Dendritic cell treated with granulocyte-macrophage colony-stimulating factor and Interleukin-4, amounts not matched to agents 40 ng/mL and 50 ng/mL, for 4 days (primary cell): Measurements from ENCODE around the gene RCOR1.

Experiments
- H3K27ac Mint-ChIP-seq: one replicate; pipeline ENCODE4 v1.8.0; 2022; ENCODE audit warnings: mild to moderate bottlenecking, mixed read lengths
- H3K27me3 Mint-ChIP-seq: one replicate; pipeline ENCODE4 v1.8.0; 2022; ENCODE audit warnings: mild to moderate bottlenecking, mixed read lengths
- H3K36me3 Mint-ChIP-seq: one replicate; pipeline ENCODE4 v1.8.0; 2022; ENCODE audit warnings: low read depth, mixed read lengths
- H3K4me1 Mint-ChIP-seq: one replicate; pipeline ENCODE4 v1.8.0; 2022; ENCODE audit warnings: low read depth, mixed read lengths
- H3K4me3 Mint-ChIP-seq: one replicate; pipeline ENCODE4 v1.8.0; 2022; ENCODE audit warnings: mild to moderate bottlenecking, moderate library complexity, mixed read lengths
- H3K9me3 Mint-ChIP-seq: one replicate; pipeline ENCODE4 v1.8.0; 2022; ENCODE audit warnings: mixed read lengths
- intact Hi-C: fragments of 100-400 bp; cut with micrococcal nuclease; formaldehyde crosslinking; loops from one replicate; pipeline ENCODE4 v1.15.0; 2022

Gene RCOR1

GRCh38 chr14:102746634-102747438 lies 154.4 kb downstream of the RCOR1 start:
- no peak overlapping the region for H3K27ac Mint-ChIP-seq
- no peaks in the 10 kb centered on the region for H3K9me3 Mint-ChIP-seq
- H3K27me3 Mint-ChIP-seq = no peaks in the 10 kb centered on the region
- H3K36me3 Mint-ChIP-seq = peaks cover 61% of the 10 kb centered on the region
- H3K4me3 Mint-ChIP-seq = no peak overlapping the region
- no peaks in the 10 kb centered on the region for H3K4me1 Mint-ChIP-seq
- intact Hi-C loops = no loop called here

- H3K27me3 Mint-ChIP-seq = no peaks in the 10 kb centered on the region
- no peak overlapping the region for H3K27ac Mint-ChIP-seq
- intact Hi-C loops = no loop called here
- peaks cover 54% of the 10 kb centered on the region for H3K36me3 Mint-ChIP-seq
- H3K4me1 Mint-ChIP-seq = no peaks in the 10 kb centered on the region
- H3K4me3 Mint-ChIP-seq = no peak overlapping the region
- no peaks in the 10 kb centered on the region for H3K9me3 Mint-ChIP-seq
Observed at GRCh38 chr14:102748806-102749205, 156.4 kb downstream of the RCOR1 start.

GRCh38 chr14:102749393-102750305 lies 157.2 kb downstream of the RCOR1 start:
- Mint-ChIP-seq H3K27ac (no peak overlapping the region), H3K27me3 (no peaks in the 10 kb centered on the region), H3K36me3 (peaks cover 52% of the 10 kb centered on the region), H3K9me3 (no peaks in the 10 kb centered on the region), H3K4me1 (no peaks in the 10 kb centered on the region), H3K4me3 (no peak overlapping the region)
- intact Hi-C loops = no loop called here

GRCh38 chr14:102750376-102750775 lies 157.9 kb downstream of the RCOR1 start:
- H3K4me3 Mint-ChIP-seq = no peak overlapping the region
- H3K27me3 Mint-ChIP-seq = no peaks in the 10 kb centered on the region
- peaks cover 52% of the 10 kb centered on the region for H3K36me3 Mint-ChIP-seq
- H3K4me1 Mint-ChIP-seq = no peaks in the 10 kb centered on the region
- H3K27ac Mint-ChIP-seq = no peak overlapping the region
- intact Hi-C loops = no loop called here
- no peaks in the 10 kb centered on the region for H3K9me3 Mint-ChIP-seq

- H3K36me3 Mint-ChIP-seq = peaks cover 47% of the 10 kb centered on the region
- H3K4me1 Mint-ChIP-seq = no peaks in the 10 kb centered on the region
- H3K9me3 Mint-ChIP-seq = no peaks in the 10 kb centered on the region
- H3K4me3 Mint-ChIP-seq = no peak overlapping the region
- intact Hi-C loops = no loop called here
- no peaks in the 10 kb centered on the region for H3K27me3 Mint-ChIP-seq
- H3K27ac Mint-ChIP-seq = no peak overlapping the region
Observed at GRCh38 chr14:102751088-102751487, 158.6 kb downstream of the RCOR1 start.

- H3K27me3 Mint-ChIP-seq = no peaks in the 10 kb centered on the region
- intact Hi-C loops = no loop called here
- H3K9me3 Mint-ChIP-seq = no peaks in the 10 kb centered on the region
- H3K4me1 Mint-ChIP-seq = no peaks in the 10 kb centered on the region
- H3K27ac Mint-ChIP-seq = no peak overlapping the region
- peaks cover 35% of the 10 kb centered on the region for H3K36me3 Mint-ChIP-seq
- H3K4me3 Mint-ChIP-seq = no peak overlapping the region
Observed at GRCh38 chr14:102752239-102752847, 159.9 kb downstream of the RCOR1 start.

GRCh38 chr14:102754370-102755262 lies 162.2 kb downstream of the RCOR1 start:
- H3K4me1 Mint-ChIP-seq = no peaks in the 10 kb centered on the region
- H3K27me3 Mint-ChIP-seq = no peaks in the 10 kb centered on the region
- peaks cover 15% of the 10 kb centered on the region for H3K36me3 Mint-ChIP-seq
- intact Hi-C loops = no loop called here
- no peak overlapping the region for H3K4me3 Mint-ChIP-seq
- no peaks in the 10 kb centered on the region for H3K9me3 Mint-ChIP-seq
- peak overlapping the region; percentile 16 for H3K27ac Mint-ChIP-seq

GRCh38 chr14:102757646-102758045 lies 165.2 kb downstream of the RCOR1 start:
- H3K4me3 Mint-ChIP-seq = no peak overlapping the region
- H3K4me1 Mint-ChIP-seq = no peaks in the 10 kb centered on the region
- intact Hi-C loops = no loop called here
- H3K27me3 Mint-ChIP-seq = peaks cover 12% of the 10 kb centered on the region
- H3K36me3 Mint-ChIP-seq = no peaks in the 10 kb centered on the region
- H3K9me3 Mint-ChIP-seq = no peaks in the 10 kb centered on the region
- H3K27ac Mint-ChIP-seq = no peak overlapping the region

GRCh38 chr14:102758087-102758486 lies 165.6 kb downstream of the RCOR1 start:
- intact Hi-C loops = no loop called here
- H3K27ac Mint-ChIP-seq = no peak overlapping the region
- H3K36me3 Mint-ChIP-seq = no peaks in the 10 kb centered on the region
- no peak overlapping the region for H3K4me3 Mint-ChIP-seq
- H3K9me3 Mint-ChIP-seq = no peaks in the 10 kb centered on the region
- H3K27me3 Mint-ChIP-seq = peaks cover 12% of the 10 kb centered on the region
- H3K4me1 Mint-ChIP-seq = no peaks in the 10 kb centered on the region

- Mint-ChIP-seq H3K4me3 (no peak overlapping the region), H3K4me1 (peaks cover 11% of the 10 kb centered on the region), H3K27me3 (peaks cover 12% of the 10 kb centered on the region), H3K36me3 (no peaks in the 10 kb centered on the region), H3K9me3 (no peaks in the 10 kb centered on the region), H3K27ac (no peak overlapping the region)
- intact Hi-C loops = no loop called here
Observed at GRCh38 chr14:102759456-102760187, 167.2 kb downstream of the RCOR1 start.

GRCh38 chr14:102760496-102761193 lies 168.2 kb downstream of the RCOR1 start:
- no peaks in the 10 kb centered on the region for H3K9me3 Mint-ChIP-seq
- peaks cover 12% of the 10 kb centered on the region for H3K27me3 Mint-ChIP-seq
- H3K27ac Mint-ChIP-seq = no peak overlapping the region
- intact Hi-C loops = no loop called here
- no peak overlapping the region for H3K4me3 Mint-ChIP-seq
- H3K4me1 Mint-ChIP-seq = peaks cover 11% of the 10 kb centered on the region
- H3K36me3 Mint-ChIP-seq = no peaks in the 10 kb centered on the region

- peak overlapping the region; percentile 55 for H3K27ac Mint-ChIP-seq
- peaks cover 11% of the 10 kb centered on the region for H3K4me1 Mint-ChIP-seq
- intact Hi-C loops = no loop called here
- H3K27me3 Mint-ChIP-seq = peaks cover 13% of the 10 kb centered on the region
- no peaks in the 10 kb centered on the region for H3K9me3 Mint-ChIP-seq
- H3K4me3 Mint-ChIP-seq = no peak overlapping the region
- H3K36me3 Mint-ChIP-seq = no peaks in the 10 kb centered on the region
Observed at GRCh38 chr14:102761206-102761605, 168.8 kb downstream of the RCOR1 start.
